Fibroblast of mammary gland (primary cell): ENCODE results near the gene OR2D3.
"Not testable (repeated sequence)": the region's sequence is repeated elsewhere in the genome, so short reads cannot be mapped to it uniquely, and the experiment has no call there.

Source experiments
- DNase-seq: peaks from one replicate; pipeline ENCODE4 v3.0.0-alpha.2; 2010; ENCODE audit warnings: low read depth
- H3K4me3 ChIP-seq: 2 replicates; pipeline ENCODE4 v1.5.1; 2011; ENCODE audit warnings: low read depth, mild to moderate bottlenecking, low read length, moderate library complexity; ENCODE audit not compliant: control insufficient read depth
- TF ChIP-seq, protein P1 (sequence below): conservative IDR thresholded peaks from 2 replicates; pipeline ENCODE4 v1.5.1; 2011; ENCODE audit warnings: low read depth, low read length, inconsistent platforms; ENCODE audit not compliant: control insufficient read depth, insufficient read depth

Gene OR2D3

GRCh38 chr11:6920702-6921101 lies at the start of gene OR2D3:
Gene OR2D3 (plus strand): TSS chr11:6921002. CDS start chr11:6921002, 0 bp downstream.
- no peak for DNase-seq
- H3K4me3 ChIP-seq, result no peak within 1 kb of the TSS
- TF ChIP-seq, protein P1, sequence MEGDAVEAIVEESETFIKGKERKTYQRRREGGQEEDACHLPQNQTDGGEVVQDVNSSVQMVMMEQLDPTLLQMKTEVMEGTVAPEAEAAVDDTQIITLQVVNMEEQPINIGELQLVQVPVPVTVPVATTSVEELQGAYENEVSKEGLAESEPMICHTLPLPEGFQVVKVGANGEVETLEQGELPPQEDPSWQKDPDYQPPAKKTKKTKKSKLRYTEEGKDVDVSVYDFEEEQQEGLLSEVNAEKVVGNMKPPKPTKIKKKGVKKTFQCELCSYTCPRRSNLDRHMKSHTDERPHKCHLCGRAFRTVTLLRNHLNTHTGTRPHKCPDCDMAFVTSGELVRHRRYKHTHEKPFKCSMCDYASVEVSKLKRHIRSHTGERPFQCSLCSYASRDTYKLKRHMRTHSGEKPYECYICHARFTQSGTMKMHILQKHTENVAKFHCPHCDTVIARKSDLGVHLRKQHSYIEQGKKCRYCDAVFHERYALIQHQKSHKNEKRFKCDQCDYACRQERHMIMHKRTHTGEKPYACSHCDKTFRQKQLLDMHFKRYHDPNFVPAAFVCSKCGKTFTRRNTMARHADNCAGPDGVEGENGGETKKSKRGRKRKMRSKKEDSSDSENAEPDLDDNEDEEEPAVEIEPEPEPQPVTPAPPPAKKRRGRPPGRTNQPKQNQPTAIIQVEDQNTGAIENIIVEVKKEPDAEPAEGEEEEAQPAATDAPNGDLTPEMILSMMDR, result no peak

DNA sequence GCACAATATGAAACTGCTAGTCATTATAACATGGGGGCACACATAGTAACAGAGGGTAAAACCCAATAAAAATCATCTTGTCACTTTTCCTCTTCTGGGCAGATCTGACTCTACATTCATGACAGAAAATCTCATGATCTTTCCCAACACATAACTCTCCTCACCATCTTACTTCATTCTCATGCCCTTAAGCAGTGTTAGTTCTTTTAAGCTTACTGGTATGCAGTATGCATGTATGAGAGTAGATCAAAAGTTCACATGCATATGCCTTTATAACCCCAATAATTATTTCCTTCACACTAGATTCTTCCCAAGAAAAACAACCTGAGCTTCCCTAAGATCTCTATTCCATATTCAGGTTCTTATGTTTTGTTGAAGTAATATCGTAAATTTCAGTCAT lies 49.5 kb upstream of the OR2D3 start:
- TF ChIP-seq, protein P1, result no peak
- no peak for DNase-seq
- H3K4me3 ChIP-seq, result no peak overlapping the region

DNA sequence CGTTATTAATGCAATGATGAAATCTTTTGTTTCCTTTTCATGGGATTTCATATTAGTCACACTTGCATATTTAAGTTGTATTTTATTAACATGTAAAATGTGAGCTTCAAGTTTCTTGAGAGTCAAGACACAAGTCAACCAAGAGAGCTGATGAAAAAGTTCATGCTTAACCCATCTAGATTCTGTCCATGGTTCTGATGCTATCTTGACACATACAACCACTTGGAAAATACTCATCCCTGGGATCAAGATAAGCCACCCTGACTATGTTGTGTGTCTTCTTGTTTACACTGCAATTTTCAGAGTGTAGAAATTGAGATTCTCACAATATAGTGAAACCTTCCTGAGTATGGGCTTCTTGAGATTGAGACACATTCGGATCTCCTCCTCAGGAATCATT lies 45.0 kb upstream of the OR2D3 start:
- TF ChIP-seq, protein P1, result no peak
- no peak overlapping the region for H3K4me3 ChIP-seq
- DNase-seq, result no peak

- TF ChIP-seq, protein P1, result no peak
- DNase-seq, result no peak
Measured at GRCh38 chr11:6876325-6876724, 44.5 kb upstream of the OR2D3 start, which contains the start of gene OR10A4. Gene OR10A4 (plus strand): TSS chr11:6876625. CDS start chr11:6876648, 23 bp downstream.

DNA sequence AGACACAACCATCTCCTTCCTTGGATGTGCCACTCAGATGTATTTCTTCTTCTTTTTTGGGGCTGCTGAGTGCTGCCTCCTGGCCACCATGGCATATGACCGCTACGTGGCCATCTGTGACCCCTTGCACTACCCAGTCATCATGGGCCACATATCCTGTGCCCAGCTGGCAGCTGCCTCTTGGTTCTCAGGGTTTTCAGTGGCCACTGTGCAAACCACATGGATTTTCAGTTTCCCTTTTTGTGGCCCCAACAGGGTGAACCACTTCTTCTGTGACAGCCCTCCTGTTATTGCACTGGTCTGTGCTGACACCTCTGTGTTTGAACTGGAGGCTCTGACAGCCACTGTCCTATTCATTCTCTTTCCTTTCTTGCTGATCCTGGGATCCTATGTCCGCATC lies 43.9 kb upstream of the OR2D3 start:
- TF ChIP-seq, protein P1, result no peak
- H3K4me3 ChIP-seq, result no peak overlapping the region
- no peak for DNase-seq

More at GRCh38 chr11:6876325-6876724, 44.5 kb upstream of the OR2D3 start, which contains the start of gene OR10A4:
- no peak within 1 kb of the TSS for H3K4me3 ChIP-seq

- DNase-seq, result no peak
- TF ChIP-seq, protein P1, result no peak
- no peak overlapping the region for H3K4me3 ChIP-seq
Measured at GRCh38 chr11:6882751-6883150, 38.1 kb upstream of the OR2D3 start.

DNA sequence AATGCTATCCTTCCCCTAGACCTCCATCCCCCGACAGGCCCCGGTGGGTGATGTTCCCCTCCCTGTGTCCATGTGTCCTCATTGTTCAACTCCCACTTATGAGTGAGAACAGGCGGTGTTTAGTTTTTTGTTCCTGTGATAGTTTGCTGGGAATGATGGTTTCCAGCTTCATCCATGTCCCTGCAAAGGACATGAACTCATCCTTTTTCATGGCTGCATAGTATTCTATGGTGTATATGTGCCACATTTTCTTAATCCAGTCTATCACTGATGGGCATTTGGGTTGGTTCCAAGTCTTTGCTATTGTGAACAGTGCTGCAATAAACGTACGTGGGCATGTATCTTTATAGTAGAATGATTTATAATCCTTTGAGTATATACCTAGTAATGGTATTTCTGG lies 33.1 kb upstream of the OR2D3 start:
- DNase-seq, H3K4me3 ChIP-seq: not testable (repeated sequence)
